Psoas muscle (tissue), 8 donors: ENCODE measurements around the gene DGKB. TPM values are rescaled to one million over a fixed set of nuclear protein-coding genes. Genes with fewer than 3 reads are reported as not detected.

Experiments used
- ATAC-seq, 4 donors: fragments of 200-7000 bp; cut with Tn5 transposase; one replicate each; pipeline ENCODE4 v1.9.1; 2020; ENCODE audit warnings: moderate library complexity in 3 of 4, mild to moderate bottlenecking in 2 of 4
- DNase-seq, 2 donors: peaks; one replicate each; pipeline ENCODE4 v3.0.0-alpha.2; 2020
- H3K27ac ChIP-seq: fragments of 200-600 bp; one replicate; pipeline ENCODE4 v1.8.0; 2022
- H3K27me3 ChIP-seq, 3 donors: fragments of 200-600 bp in 1 of 3; one replicate each; pipeline versions ENCODE4 v1.6.1 to v1.8.0; 2013 to 2022; ENCODE audit warnings: low read length in 2 of 3, mild to moderate bottlenecking in 2 of 3, moderate library complexity in 1 of 3; ENCODE audit not compliant: insufficient read depth in 3 of 3
- H3K36me3 ChIP-seq, 2 donors: fragments of 200-600 bp in 1 of 2; one replicate each; pipeline versions ENCODE4 v1.6.1 to v1.8.0; 2013 to 2022; ENCODE audit warnings: low read depth in 1 of 2, mild to moderate bottlenecking in 1 of 2, moderate library complexity in 1 of 2; ENCODE audit not compliant: insufficient read depth in 1 of 2
- H3K4me1 ChIP-seq: fragments of 200-600 bp; one replicate; pipeline ENCODE4 v1.8.0; 2022
- H3K4me3 ChIP-seq: fragments of 200-600 bp; one replicate; pipeline ENCODE4 v1.8.0; 2022; ENCODE audit warnings: mild to moderate bottlenecking
- H3K9me3 ChIP-seq: fragments of 200-600 bp; one replicate; pipeline ENCODE4 v1.8.0; 2022
- CTCF ChIP-seq: fragments of 200-600 bp; IDR thresholded peaks from one replicate; pipeline ENCODE4 v1.8.0; 2022; ENCODE audit warnings: antibody characterized with exemption
- WGBS, 3 donors: extraction: QIAGEN DNeasy Blood & Tissue Kit; methylation state at CpG; one replicate each; pipeline versions ENCODE4 v1.1.6 to v1.1.7; 2013; 5-methylcytosine and 5-hydroxymethylcytosine counted together
- intact Hi-C, 2 donors: fragments of 100-400 bp; cut with DNase I; formaldehyde crosslinking; loops; one replicate each; pipeline versions ENCODE4 v1.11.0 to v1.14.2; 2022
- polyA plus RNA-seq, 3 donors: library from polyadenylated mRNA; stranded (reverse); fragments of 200-250 nt; gene quantifications; one replicate each; pipeline ENCODE4 v1.2.3, GENCODE V29; 2013
- total RNA-seq, 4 donors: library from RNA; stranded (reverse); fragmentation: NEBNext Ultra II Directional in 2 of 4; extraction: Animal tissue kit (Norgen Biotek cat#: 25700) in 2 of 4; gene quantifications; one replicate each; pipeline versions ENCODE4 v1.2.1 to v1.2.4, GENCODE V29; 2021 to 2023
- donor health status: healthy with polysubstance abuse.
- donor health status: DM: no; HTN: no; CAD: no; lungs with moderate emphysema.
- donor health status: Bipolar disorder and iron deficiency.
- donor health status: healthy.
- donor health status: DM: yes; HTN: yes; CAD: no.
- donor health status: DM: no; HTN: no; CAD: no.
- donor health status: DM: no; HTN: no; CAD: no.
- donor health status: DM: yes; HTN: yes; CAD: no.

DGKB gene
- total and polyA plus RNA-seq, 7 donors: 0.01 to 0.26 (median 0.04) TPM; not detected in 2

GRCh38 chr7:14156436-14156835, 746.1 kb downstream of the DGKB start:
- H3K27me3 ChIP-seq: no peaks in the 10 kb centered on the region
- intact Hi-C loops: no loop called here
- H3K4me1 ChIP-seq: no peaks in the 10 kb centered on the region
- WGBS, 3 donors: 92 to 96% (median 95%) methylated on average over 1 of the region's 1 CpG
- no peaks in the 10 kb centered on the region for H3K9me3 ChIP-seq
- TF ChIP-seq CTCF: no peak
- no peaks in the 10 kb centered on the region for H3K36me3 ChIP-seq
- H3K27ac ChIP-seq: no peak overlapping the region
- DNase-seq: no peak
- no peak for ATAC-seq
- no peak overlapping the region for H3K4me3 ChIP-seq

- TF ChIP-seq CTCF: no peak
- 78 to 83% (median 82%) methylated on average over 5 of the region's 5 CpGs for WGBS, 3 donors
- ATAC-seq (no peak), DNase-seq (no peak)
- intact Hi-C loops: no loop called here
- no peaks in the 10 kb centered on the region for H3K27me3 ChIP-seq
- H3K9me3 ChIP-seq: no peaks in the 10 kb centered on the region
- no peak overlapping the region for H3K4me3 ChIP-seq
- H3K27ac ChIP-seq: no peak overlapping the region
- H3K36me3 ChIP-seq: no peaks in the 10 kb centered on the region
- H3K4me1 ChIP-seq: no peaks in the 10 kb centered on the region
These were observed 753.6 kb downstream of the DGKB start for GRCh38 chr7:14148974-14149373.

GRCh38 chr7:14147532-14147931, 755.0 kb downstream of the DGKB start:
- intact Hi-C loops: no loop called here
- no peak for TF ChIP-seq CTCF
- no peak overlapping the region for H3K4me3 ChIP-seq
- 52 to 53% (median 53%) methylated on average over 2 of the region's 2 CpGs for WGBS, 3 donors
- ATAC-seq (no peak), DNase-seq (no peak)
- no peaks in the 10 kb centered on the region for H3K36me3 ChIP-seq
- H3K27ac ChIP-seq: no peak overlapping the region
- H3K27me3 ChIP-seq: no peaks in the 10 kb centered on the region
- no peaks in the 10 kb centered on the region for H3K9me3 ChIP-seq
- H3K4me1 ChIP-seq: no peaks in the 10 kb centered on the region

- no peak for TF ChIP-seq CTCF
- intact Hi-C loops: no loop called here
- no peaks in the 10 kb centered on the region for H3K4me1 ChIP-seq
- no peaks in the 10 kb centered on the region for H3K27me3 ChIP-seq
- H3K36me3 ChIP-seq: no peaks in the 10 kb centered on the region
- no peak overlapping the region for H3K27ac ChIP-seq
- H3K4me3 ChIP-seq: no peak overlapping the region
- DNase-seq (no peak), ATAC-seq (no peak)
- no peaks in the 10 kb centered on the region for H3K9me3 ChIP-seq
- 90 to 93% (median 93%) methylated on average over 2 of the region's 2 CpGs for WGBS, 3 donors
These were observed 758.0 kb downstream of the DGKB start for GRCh38 chr7:14144538-14144937.

GRCh38 chr7:14144109-14144508, 758.4 kb downstream of the DGKB start:
- Histone ChIP-seq H3K4me3 (no peak overlapping the region), H3K27ac (no peak overlapping the region), H3K27me3 (no peaks in the 10 kb centered on the region), H3K9me3 (no peaks in the 10 kb centered on the region), H3K36me3 (no peaks in the 10 kb centered on the region), H3K4me1 (no peaks in the 10 kb centered on the region)
- no peak for DNase-seq
- intact Hi-C loops: no loop called here
- ATAC-seq: no peak
- TF ChIP-seq CTCF: no peak
- WGBS, 3 donors: 96 to 100% (median 97%) methylated on average over 1 of the region's 1 CpG
